GM12878 (cell line): Measurements from ENCODE around the gene TSKU.

ENCODE experiments used
- CEBPB ChIP-seq, 2 experiments: fragments of 150-350 bp in 1 of 2; IDR thresholded peaks; 2 replicates each; pipeline ENCODE4 v1.6.1; 2012 to 2014; ENCODE audit warnings: low read depth in 2 of 2, low read length in 2 of 2, borderline replicate concordance in 1 of 2, inconsistent platforms in 1 of 2
- CTCF ChIP-seq, 3 experiments: IDR thresholded peaks in 2 of 3; conservative IDR thresholded peaks in 1 of 3; 2 replicates each; pipeline ENCODE4 v1.5.1; 2011; ENCODE audit warnings: low read depth in 3 of 3, low read length in 3 of 3, mild to moderate bottlenecking in 3 of 3, control low read depth in 2 of 3, moderate library complexity in 2 of 3, inconsistent platforms in 1 of 3, mixed read lengths in 1 of 3; ENCODE audit not compliant: control insufficient read depth in 2 of 3, insufficient read depth in 1 of 3; ENCODE audit errors: extremely low read depth in 1 of 3
- FOXM1 ChIP-seq: IDR thresholded peaks from 2 replicates; pipeline ENCODE4 v1.6.1; 2012; ENCODE audit warnings: low read depth, mild to moderate bottlenecking, inconsistent platforms, low read length, moderate library complexity
- POLR2A ChIP-seq: IDR thresholded peaks from 2 replicates; pipeline ENCODE4 v1.6.1; 2011; ENCODE audit warnings: low read depth, mild to moderate bottlenecking, low read length
- POLR2AphosphoS5 ChIP-seq: IDR thresholded peaks from 2 replicates; pipeline ENCODE4 v1.6.1; 2011; ENCODE audit warnings: mild to moderate bottlenecking, low read length, inconsistent platforms
- TF ChIP-seq, protein P1 (sequence below): IDR thresholded peaks from 2 replicates; pipeline ENCODE4 v1.6.1; 2012; ENCODE audit warnings: improper control_type of control experiment, low read depth, low read length; ENCODE audit not compliant: insufficient replicate concordance

- no peak for TF ChIP-seq POLR2AphosphoS5
- no peak for TF ChIP-seq POLR2A
- no peak for TF ChIP-seq CTCF (IDR thresholded peaks at IDR 0.05 in 2 of 3, conservative IDR thresholded peaks at IDR 0.05 in 1 of 3; ENCODE audit: control insufficient read depth in 2 of 3, extremely low read depth in 1 of 3, insufficient read depth in 1 of 3, low read depth in 3 of 3, low read length in 3 of 3)
- no peak for TF ChIP-seq FOXM1
- TF ChIP-seq, protein P1, sequence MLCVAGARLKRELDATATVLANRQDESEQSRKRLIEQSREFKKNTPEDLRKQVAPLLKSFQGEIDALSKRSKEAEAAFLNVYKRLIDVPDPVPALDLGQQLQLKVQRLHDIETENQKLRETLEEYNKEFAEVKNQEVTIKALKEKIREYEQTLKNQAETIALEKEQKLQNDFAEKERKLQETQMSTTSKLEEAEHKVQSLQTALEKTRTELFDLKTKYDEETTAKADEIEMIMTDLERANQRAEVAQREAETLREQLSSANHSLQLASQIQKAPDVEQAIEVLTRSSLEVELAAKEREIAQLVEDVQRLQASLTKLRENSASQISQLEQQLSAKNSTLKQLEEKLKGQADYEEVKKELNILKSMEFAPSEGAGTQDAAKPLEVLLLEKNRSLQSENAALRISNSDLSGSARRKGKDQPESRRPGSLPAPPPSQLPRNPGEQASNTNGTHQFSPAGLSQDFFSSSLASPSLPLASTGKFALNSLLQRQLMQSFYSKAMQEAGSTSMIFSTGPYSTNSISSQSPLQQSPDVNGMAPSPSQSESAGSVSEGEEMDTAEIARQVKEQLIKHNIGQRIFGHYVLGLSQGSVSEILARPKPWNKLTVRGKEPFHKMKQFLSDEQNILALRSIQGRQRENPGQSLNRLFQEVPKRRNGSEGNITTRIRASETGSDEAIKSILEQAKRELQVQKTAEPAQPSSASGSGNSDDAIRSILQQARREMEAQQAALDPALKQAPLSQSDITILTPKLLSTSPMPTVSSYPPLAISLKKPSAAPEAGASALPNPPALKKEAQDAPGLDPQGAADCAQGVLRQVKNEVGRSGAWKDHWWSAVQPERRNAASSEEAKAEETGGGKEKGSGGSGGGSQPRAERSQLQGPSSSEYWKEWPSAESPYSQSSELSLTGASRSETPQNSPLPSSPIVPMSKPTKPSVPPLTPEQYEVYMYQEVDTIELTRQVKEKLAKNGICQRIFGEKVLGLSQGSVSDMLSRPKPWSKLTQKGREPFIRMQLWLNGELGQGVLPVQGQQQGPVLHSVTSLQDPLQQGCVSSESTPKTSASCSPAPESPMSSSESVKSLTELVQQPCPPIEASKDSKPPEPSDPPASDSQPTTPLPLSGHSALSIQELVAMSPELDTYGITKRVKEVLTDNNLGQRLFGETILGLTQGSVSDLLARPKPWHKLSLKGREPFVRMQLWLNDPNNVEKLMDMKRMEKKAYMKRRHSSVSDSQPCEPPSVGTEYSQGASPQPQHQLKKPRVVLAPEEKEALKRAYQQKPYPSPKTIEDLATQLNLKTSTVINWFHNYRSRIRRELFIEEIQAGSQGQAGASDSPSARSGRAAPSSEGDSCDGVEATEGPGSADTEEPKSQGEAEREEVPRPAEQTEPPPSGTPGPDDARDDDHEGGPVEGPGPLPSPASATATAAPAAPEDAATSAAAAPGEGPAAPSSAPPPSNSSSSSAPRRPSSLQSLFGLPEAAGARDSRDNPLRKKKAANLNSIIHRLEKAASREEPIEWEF, result no peak
- no peak for TF ChIP-seq CEBPB (IDR thresholded peaks at IDR 0.05; ENCODE audit: borderline replicate concordance in 1 of 2, low read depth in 2 of 2, low read length in 2 of 2)
Measured at GRCh38 chr11:76836613-76837291, 53.6 kb downstream of the TSKU start.
